Right lobe of liver (tissue), 4 donors: ENCODE measurements around the gene CREB5.

Experiments
- CTCF ChIP-seq, 4 donors: fragments of 200-600 bp in 3 of 4; fragments of 450-650 bp in 1 of 4; IDR thresholded peaks; one replicate each; pipeline versions ENCODE4 v1.5.1 to v1.8.0; 2016 to 2022; ENCODE audit warnings: antibody characterized with exemption in 4 of 4, mild to moderate bottlenecking in 2 of 4
- POLR2A ChIP-seq: fragments of 450-650 bp; IDR thresholded peaks from one replicate; pipeline ENCODE4 v1.6.1; 2017; ENCODE audit warnings: antibody characterized with exemption, mild to moderate bottlenecking
- donor health status: DM: no; HTN: no; CAD: no.
- donor health status: DM: no; HTN: no; CAD: no.
- donor health status: DM: no; HTN: yes; CAD: no.

- TF ChIP-seq CTCF (IDR thresholded peaks at IDR 0.05) (no peak), POLR2A (no peak)
Measured at GRCh38 chr7:28373990-28374389, 38.3 kb upstream of the CREB5 start.
